Hepatocyte (in vitro differentiated cells): Measurements from ENCODE around the gene NOPCHAP1.

Experiments used
- EZH2 ChIP-seq: fragments of 200-600 bp; sonication (generic); IDR thresholded peaks from 2 replicates; pipeline ENCODE4 v1.6.1; 2016; ENCODE audit warnings: antibody characterized with exemption, mild to moderate bottlenecking, borderline replicate concordance
- TF ChIP-seq, protein P1 (sequence below): fragments of 200-600 bp; sonication (generic); IDR thresholded peaks from 2 replicates; pipeline ENCODE4 v1.5.1; 2016; ENCODE audit warnings: antibody characterized with exemption, mild to moderate bottlenecking; ENCODE audit not compliant: poor library complexity

DNA sequence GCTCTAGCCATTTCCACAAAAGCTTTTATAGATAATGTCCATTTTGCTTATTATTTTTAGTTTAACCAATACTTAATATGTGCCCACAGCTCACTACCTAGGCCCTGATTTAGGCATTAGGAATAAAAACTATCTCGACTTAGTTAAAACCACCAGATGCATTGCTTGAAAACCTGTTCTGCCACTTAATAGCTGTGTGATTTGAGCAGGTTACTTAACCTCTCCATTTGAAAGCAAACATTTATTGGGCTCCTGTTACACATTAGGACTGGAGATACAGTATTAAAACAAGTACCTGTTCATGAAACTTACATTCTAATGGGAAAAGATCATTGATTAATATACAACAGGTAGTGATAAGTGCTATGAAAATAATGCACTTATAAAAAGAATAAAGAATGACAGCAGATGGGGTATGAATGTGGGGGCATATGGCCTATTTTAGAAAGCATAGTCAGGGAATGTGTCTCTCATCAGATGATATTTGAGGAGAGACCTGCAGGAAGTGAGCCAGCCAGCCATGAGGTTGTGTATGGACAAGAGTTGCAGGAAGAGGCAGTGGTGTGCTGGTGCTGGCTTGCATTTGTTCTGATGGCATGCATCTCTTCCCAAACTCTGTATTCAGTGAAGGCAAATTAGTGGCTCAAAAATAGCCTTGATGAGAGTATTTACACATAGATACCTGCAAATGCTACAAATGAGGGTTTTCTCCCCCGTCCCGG, 34.3 kb downstream of the NOPCHAP1 start:
- TF ChIP-seq, protein P1, sequence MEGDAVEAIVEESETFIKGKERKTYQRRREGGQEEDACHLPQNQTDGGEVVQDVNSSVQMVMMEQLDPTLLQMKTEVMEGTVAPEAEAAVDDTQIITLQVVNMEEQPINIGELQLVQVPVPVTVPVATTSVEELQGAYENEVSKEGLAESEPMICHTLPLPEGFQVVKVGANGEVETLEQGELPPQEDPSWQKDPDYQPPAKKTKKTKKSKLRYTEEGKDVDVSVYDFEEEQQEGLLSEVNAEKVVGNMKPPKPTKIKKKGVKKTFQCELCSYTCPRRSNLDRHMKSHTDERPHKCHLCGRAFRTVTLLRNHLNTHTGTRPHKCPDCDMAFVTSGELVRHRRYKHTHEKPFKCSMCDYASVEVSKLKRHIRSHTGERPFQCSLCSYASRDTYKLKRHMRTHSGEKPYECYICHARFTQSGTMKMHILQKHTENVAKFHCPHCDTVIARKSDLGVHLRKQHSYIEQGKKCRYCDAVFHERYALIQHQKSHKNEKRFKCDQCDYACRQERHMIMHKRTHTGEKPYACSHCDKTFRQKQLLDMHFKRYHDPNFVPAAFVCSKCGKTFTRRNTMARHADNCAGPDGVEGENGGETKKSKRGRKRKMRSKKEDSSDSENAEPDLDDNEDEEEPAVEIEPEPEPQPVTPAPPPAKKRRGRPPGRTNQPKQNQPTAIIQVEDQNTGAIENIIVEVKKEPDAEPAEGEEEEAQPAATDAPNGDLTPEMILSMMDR, result no peak
- TF ChIP-seq EZH2, result no peak
